Ovary (tissue), 9 donors: ENCODE measurements around the gene CLEC2A. TPM values are rescaled to one million over a fixed set of nuclear protein-coding genes. Genes with fewer than 3 reads are reported as not detected.
"Not testable (repeated sequence)": the region's sequence is repeated elsewhere in the genome, so short reads cannot be mapped to it uniquely, and the experiment has no call there.

Source experiments
- DNase-seq, 5 donors: peaks; one replicate each; pipeline ENCODE4 v3.0.0-alpha.2; 2019 to 2020
- H3K27ac ChIP-seq, 2 donors: fragments of 200-600 bp; one replicate each; pipeline versions ENCODE4 v1.5.1 to v1.8.0; 2019 to 2022
- H3K27me3 ChIP-seq: fragments of 200-600 bp; one replicate; pipeline ENCODE4 v1.8.0; 2022
- H3K36me3 ChIP-seq: fragments of 200-600 bp; sonication (generic); one replicate; pipeline ENCODE4 v1.5.1; 2019
- H3K4me1 ChIP-seq: one replicate; pipeline ENCODE4 v1.8.1; 2013; ENCODE audit warnings: mild to moderate bottlenecking, moderate library complexity; ENCODE audit not compliant: insufficient read depth
- H3K4me3 ChIP-seq: fragments of 200-600 bp; sonication (generic); one replicate; pipeline ENCODE4 v1.5.1; 2017
- H3K9me3 ChIP-seq, 2 donors: fragments of 200-600 bp in 1 of 2; sonication (generic) in 1 of 2; one replicate each; pipeline versions ENCODE4 v1.5.1 to v1.8.1; 2013 to 2019; ENCODE audit warnings: mild to moderate bottlenecking in 1 of 2, moderate library complexity in 1 of 2
- CTCF ChIP-seq, 3 donors: fragments of 450-650 bp in 2 of 3; fragments of 200-600 bp in 1 of 3; IDR thresholded peaks; one replicate each; pipeline versions ENCODE4 v1.5.1 to v1.8.0; 2016 to 2022; ENCODE audit warnings: antibody characterized with exemption in 3 of 3, mild to moderate bottlenecking in 1 of 3
- EP300 ChIP-seq: sonication (generic); formaldehyde crosslinking; IDR thresholded peaks from one replicate; pipeline ENCODE4 v1.6.1; 2017; ENCODE audit warnings: antibody characterized with exemption
- POLR2A ChIP-seq: fragments of 450-650 bp; IDR thresholded peaks from one replicate; pipeline ENCODE4 v1.6.1; 2017; ENCODE audit warnings: antibody characterized with exemption, mild to moderate bottlenecking, moderate library complexity
- WGBS, 3 donors: extraction: QIAGEN DNeasy Blood & Tissue Kit in 1 of 3; methylation state at CpG; one replicate each; pipeline versions ENCODE4 v1.1.5 to v1.1.7; 2013 to 2017; 5-methylcytosine and 5-hydroxymethylcytosine counted together
- intact Hi-C, 4 donors: fragments of 100-400 bp; cut with DNase I; formaldehyde crosslinking; loops; one replicate each; pipeline versions ENCODE4 v1.11.0 to v1.15.1; 2022 to 2023
- polyA plus RNA-seq, 2 donors: library from polyadenylated mRNA; stranded (reverse); fragments of 200-250 nt in 1 of 2; fragments of 350-450 nt in 1 of 2; fragmentation: Illumina TruSeq in 1 of 2; extraction: RNeasy Lipid Tissue Mini Kit (QIAGEN cat#74804) in 1 of 2; gene quantifications; one replicate each; pipeline ENCODE4 v1.2.3, GENCODE V29; 2013 to 2014
- total RNA-seq, 7 donors: library from RNA; depleted of rRNA in 2 of 7; stranded (reverse); fragments of >200 nt in 2 of 7; fragmentation: NEBNext Ultra II Directional in 3 of 7; extraction: Animal tissue kit (Norgen Biotek cat#: 25700) in 3 of 7; gene quantifications; one replicate each; pipeline versions ENCODE4 v1.1.0 to v1.2.4, GENCODE V29; 2016 to 2023
- donor health status: DM: no; HTN: no; CAD: no; lungs with moderate emphysema.
- donor health status: DM: no; HTN: no; CAD: no.
- donor health status: Bipolar disorder and iron deficiency.
- donor health status: DM: yes; HTN: yes; CAD: no.
- donor health status: DM: no; HTN: no; CAD: no.
- donor health status: DM: yes; HTN: yes; CAD: no.

The CLEC2A gene
- total and polyA plus RNA-seq, 9 donors = not detected

- Histone ChIP-seq H3K36me3 (no peaks in the 10 kb centered on the region), H3K4me1 (no peaks in the 10 kb centered on the region), H3K27ac (no peak overlapping the region), H3K27me3 (no peaks in the 10 kb centered on the region), H3K4me3 (no peak overlapping the region), H3K9me3 (no peaks in the 10 kb centered on the region)
- intact Hi-C loops = no loop called here
- TF ChIP-seq CTCF (IDR thresholded peaks at IDR 0.05) (no peak), EP300 (no peak), POLR2A (no peak)
- no peak for DNase-seq
Measured at GRCh38 chr12:9883175-9883574, 49.0 kb downstream of the CLEC2A start.

- Histone ChIP-seq H3K27me3 (no peaks in the 10 kb centered on the region), H3K4me3 (no peak overlapping the region), H3K36me3 (no peaks in the 10 kb centered on the region), H3K27ac (no peak overlapping the region), H3K9me3 (no peaks in the 10 kb centered on the region), H3K4me1 (no peaks in the 10 kb centered on the region)
- intact Hi-C loops = no loop called here
- TF ChIP-seq POLR2A = no peak
- TF ChIP-seq EP300 = no peak
- no peak for TF ChIP-seq CTCF (IDR thresholded peaks at IDR 0.05)
- DNase-seq = no peak
- 59 to 76% (median 71%) methylated on average over 5 of the region's 5 CpGs for WGBS, 3 donors
Measured at GRCh38 chr12:9881988-9882387, 50.2 kb downstream of the CLEC2A start.

- Histone ChIP-seq H3K27me3 (no peaks in the 10 kb centered on the region), H3K4me3 (no peak within 1 kb of the TSS), H3K36me3 (no peaks in the 10 kb centered on the region), H3K27ac (no peak within 1 kb of the TSS), H3K4me1 (no peaks in the 10 kb centered on the region), H3K9me3 (no peaks in the 10 kb centered on the region)
- no peak for TF ChIP-seq CTCF (IDR thresholded peaks at IDR 0.05)
- no peak for TF ChIP-seq POLR2A
- no peak for TF ChIP-seq EP300
- intact Hi-C loops = no loop called here
- DNase-seq = no peak
- WGBS, 3 donors = 94 to 96% (median 96%) methylated on average over 3 of the region's 3 CpGs
Measured at GRCh38 chr12:9881246-9881645, 50.9 kb downstream of the CLEC2A start, which contains the start of gene KLRF2. TSS of gene KLRF2 (plus strand) at chr12:9881489. CDS start at chr12:9881596, 107 bp downstream.

- Histone ChIP-seq H3K4me3 (no peak overlapping the region), H3K9me3 (no peaks in the 10 kb centered on the region), H3K4me1 (no peaks in the 10 kb centered on the region), H3K36me3 (no peaks in the 10 kb centered on the region), H3K27me3 (no peaks in the 10 kb centered on the region), H3K27ac (no peak overlapping the region)
- no peak for DNase-seq
- WGBS, 3 donors = 86 to 92% (median 89%) methylated on average over 4 of the region's 4 CpGs
- intact Hi-C loops = no loop called here
- TF ChIP-seq CTCF (IDR thresholded peaks at IDR 0.05) (no peak), POLR2A (no peak), EP300 (no peak)
Measured at GRCh38 chr12:9880532-9881078, 51.6 kb downstream of the CLEC2A start.

GRCh38 chr12:9876120-9876519 is 56.0 kb downstream of the CLEC2A start:
- H3K36me3 ChIP-seq, DNase-seq, H3K27ac ChIP-seq, intact Hi-C loops, H3K27me3 ChIP-seq, H3K4me3 ChIP-seq, H3K9me3 ChIP-seq, H3K4me1 ChIP-seq: not testable (repeated sequence)
- WGBS, 3 donors = 95 to 99% (median 98%) methylated on average over 26 of the region's 26 CpGs
